Measurements from ENCODE around the gene REXO5.

DNA sequence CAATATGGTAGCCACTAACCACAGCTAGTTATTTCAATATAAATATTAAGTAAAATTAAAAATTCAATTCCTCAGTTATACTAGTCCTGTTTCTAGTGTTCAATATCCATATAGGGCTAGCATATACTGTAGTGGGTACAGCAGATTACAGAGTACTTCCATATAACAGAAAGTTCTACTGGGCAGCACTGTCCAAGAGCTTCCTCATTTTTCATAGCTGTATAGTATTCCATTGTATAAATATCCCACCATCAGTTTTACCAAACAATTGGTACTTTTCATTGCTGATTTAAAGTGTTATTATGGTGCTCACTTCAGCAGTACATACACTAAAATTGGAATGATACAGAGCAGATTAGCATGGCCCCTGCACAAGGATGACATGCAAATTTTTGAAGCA, 22.1 kb upstream of the REXO5 start:
- TF ChIP-seq CTCF (IDR thresholded peaks at IDR 0.05) (no peak), EP300 (IDR thresholded peaks at IDR 0.05) (no peak), POLR2A (IDR thresholded peaks at IDR 0.05; ENCODE audit: low read depth) (no peak)
